ENCODE measurements around the gene MDH1B. TPM values are rescaled to one million over a fixed set of nuclear protein-coding genes. Genes with fewer than 3 reads are reported as not detected.

The MDH1B gene
- total and polyA plus RNA-seq, 8 donors = 0.52 to 7.4 (median 4.7) TPM

DNA sequence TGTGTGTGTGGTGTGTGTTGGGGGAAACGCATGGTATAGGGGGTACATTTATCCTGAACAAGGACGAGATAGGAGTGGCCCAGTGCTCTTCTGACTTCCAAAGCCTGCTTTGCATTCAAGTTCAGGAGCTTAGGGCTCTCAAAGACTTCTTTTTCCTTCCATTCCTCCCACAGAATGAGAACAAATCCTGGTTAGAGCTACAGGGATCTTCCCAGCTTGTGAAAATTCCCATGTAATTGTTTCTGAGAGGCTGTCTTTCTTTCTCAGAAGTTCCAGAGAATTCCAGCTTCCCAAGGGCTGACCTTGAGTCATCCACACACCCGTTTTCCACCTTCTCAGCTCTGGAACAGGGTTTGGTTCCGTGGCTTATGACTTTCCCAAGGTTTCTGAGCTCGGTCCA lies 39.2 kb upstream of the MDH1B start:
- no peaks in the 10 kb centered on the region for H3K9me3 ChIP-seq
- H3K36me3 ChIP-seq = no peaks in the 10 kb centered on the region
- ATAC-seq (no peak), DNase-seq (no peak)
- H3K4me1 ChIP-seq = peaks cover 0 to 16% of the 10 kb centered on the region in 2 donors
- H3K27ac ChIP-seq = no peak overlapping the region
- H3K4me3 ChIP-seq = no peak overlapping the region
- H3K27me3 ChIP-seq = no peaks in the 10 kb centered on the region
- TF ChIP-seq, protein P1, sequence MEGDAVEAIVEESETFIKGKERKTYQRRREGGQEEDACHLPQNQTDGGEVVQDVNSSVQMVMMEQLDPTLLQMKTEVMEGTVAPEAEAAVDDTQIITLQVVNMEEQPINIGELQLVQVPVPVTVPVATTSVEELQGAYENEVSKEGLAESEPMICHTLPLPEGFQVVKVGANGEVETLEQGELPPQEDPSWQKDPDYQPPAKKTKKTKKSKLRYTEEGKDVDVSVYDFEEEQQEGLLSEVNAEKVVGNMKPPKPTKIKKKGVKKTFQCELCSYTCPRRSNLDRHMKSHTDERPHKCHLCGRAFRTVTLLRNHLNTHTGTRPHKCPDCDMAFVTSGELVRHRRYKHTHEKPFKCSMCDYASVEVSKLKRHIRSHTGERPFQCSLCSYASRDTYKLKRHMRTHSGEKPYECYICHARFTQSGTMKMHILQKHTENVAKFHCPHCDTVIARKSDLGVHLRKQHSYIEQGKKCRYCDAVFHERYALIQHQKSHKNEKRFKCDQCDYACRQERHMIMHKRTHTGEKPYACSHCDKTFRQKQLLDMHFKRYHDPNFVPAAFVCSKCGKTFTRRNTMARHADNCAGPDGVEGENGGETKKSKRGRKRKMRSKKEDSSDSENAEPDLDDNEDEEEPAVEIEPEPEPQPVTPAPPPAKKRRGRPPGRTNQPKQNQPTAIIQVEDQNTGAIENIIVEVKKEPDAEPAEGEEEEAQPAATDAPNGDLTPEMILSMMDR (IDR thresholded peaks at IDR 0.05) = no peak
- intact Hi-C loops (cut with DNase I) = loop anchor here in 1 of 2 donors (10.0 kb wide), 1 partner anchor 670 kb away; no protein-coding TSS in a partner anchor

DNA sequence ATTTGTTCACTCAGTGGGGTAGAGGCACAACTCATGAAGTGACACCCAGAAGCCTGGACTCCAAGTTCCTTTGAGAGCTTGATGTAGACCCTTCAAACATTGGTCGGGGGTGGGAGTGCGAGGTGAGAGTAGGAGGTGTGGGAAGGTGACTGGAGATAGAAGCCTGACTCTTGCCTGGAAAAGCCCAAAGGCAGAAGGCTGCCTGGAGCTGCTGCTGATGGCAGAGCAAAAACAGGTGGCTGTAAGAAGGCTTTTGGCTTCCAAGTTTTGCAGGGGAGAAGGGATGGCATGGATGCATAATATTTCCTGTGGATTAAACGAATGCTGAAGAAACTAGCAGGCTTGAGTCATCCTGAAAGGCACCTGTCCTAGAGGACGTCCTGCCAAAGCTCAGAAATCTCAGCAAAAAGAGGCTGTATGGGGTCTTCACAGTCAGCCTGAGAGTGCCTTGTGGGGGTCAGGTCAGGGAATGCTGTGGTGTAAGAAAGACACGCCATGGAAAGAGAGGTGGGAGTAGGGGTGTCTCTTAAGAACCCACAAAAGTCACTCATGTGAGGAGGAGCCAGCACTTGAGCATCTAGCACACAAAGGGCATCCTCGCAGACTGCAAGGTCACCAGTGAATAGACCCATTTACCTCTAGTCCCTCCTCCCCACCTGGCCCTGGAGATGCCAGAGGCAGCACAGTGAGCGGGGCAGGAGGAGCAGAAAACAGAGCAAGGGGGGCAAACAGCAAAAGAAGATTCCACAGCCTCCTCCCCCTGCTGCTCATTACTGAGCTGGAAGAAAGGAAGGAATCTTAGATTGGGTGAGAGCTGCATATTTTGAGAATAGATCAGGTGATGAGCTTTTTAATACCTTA lies 37.8 kb upstream of the MDH1B start:
- Histone ChIP-seq H3K9me3 (no peaks in the 10 kb centered on the region), H3K4me1 (peaks cover 0 to 28% of the 10 kb centered on the region in 2 donors), H3K36me3 (no peaks in the 10 kb centered on the region), H3K27ac (no peak overlapping the region), H3K4me3 (no peak overlapping the region), H3K27me3 (no peaks in the 10 kb centered on the region)
- intact Hi-C loops (cut with DNase I) = loop anchor here in 1 of 2 donors (10.0 kb wide), 1 partner anchor 672 kb away; no protein-coding TSS in a partner anchor
- TF ChIP-seq, protein P1 (IDR thresholded peaks at IDR 0.05) = no peak
- DNase-seq = no peak
- no peak for ATAC-seq

DNA sequence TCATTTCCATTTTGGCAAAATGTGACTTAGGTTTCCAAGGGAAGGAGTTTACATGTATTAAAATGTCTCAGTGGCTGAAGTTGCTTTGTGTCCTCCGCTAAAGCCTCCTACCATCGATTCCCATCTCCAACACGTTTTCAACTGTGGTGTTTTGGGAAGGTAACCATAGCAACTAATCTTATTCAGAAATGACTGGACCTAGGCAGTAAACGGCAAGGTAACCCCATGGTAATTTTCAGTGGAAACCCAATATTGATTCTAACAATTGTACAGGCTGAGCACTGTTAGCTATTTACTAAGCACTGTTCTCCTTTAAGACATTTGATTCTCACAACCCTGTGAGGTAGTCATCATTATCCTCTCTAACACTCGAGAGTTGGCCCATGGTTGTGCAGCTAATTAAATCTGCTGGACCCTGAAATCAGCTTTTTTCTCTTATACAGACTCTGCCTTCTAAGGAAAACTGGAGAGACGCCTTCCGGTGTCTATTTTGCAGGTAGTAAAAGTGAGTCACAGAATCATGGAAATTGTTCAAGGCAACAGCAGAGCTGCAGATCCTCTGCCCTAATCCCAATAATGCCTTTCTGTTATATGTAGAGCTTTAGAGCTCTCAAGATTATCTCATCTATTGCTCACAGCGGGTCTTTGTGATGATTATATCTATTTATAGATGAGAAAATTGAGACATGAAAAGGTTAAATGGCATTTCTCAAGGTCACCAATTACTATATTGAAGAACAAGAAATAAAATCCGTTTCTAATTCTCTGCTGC lies 36.5 kb upstream of the MDH1B start:
- ATAC-seq = no peak
- intact Hi-C loops (cut with DNase I) = loop anchor here in 1 of 2 donors (10.0 kb wide), 1 partner anchor 673 kb away; no protein-coding TSS in a partner anchor
- H3K27ac ChIP-seq = no peak overlapping the region
- no peaks in the 10 kb centered on the region for H3K9me3 ChIP-seq
- TF ChIP-seq, protein P1 (IDR thresholded peaks at IDR 0.05) = no peak
- H3K36me3 ChIP-seq = no peaks in the 10 kb centered on the region
- no peak overlapping the region for H3K4me3 ChIP-seq
- peaks cover 0 to 36% of the 10 kb centered on the region in 2 donors for H3K4me1 ChIP-seq
- no peaks in the 10 kb centered on the region for H3K27me3 ChIP-seq
- no peak for DNase-seq

DNA sequence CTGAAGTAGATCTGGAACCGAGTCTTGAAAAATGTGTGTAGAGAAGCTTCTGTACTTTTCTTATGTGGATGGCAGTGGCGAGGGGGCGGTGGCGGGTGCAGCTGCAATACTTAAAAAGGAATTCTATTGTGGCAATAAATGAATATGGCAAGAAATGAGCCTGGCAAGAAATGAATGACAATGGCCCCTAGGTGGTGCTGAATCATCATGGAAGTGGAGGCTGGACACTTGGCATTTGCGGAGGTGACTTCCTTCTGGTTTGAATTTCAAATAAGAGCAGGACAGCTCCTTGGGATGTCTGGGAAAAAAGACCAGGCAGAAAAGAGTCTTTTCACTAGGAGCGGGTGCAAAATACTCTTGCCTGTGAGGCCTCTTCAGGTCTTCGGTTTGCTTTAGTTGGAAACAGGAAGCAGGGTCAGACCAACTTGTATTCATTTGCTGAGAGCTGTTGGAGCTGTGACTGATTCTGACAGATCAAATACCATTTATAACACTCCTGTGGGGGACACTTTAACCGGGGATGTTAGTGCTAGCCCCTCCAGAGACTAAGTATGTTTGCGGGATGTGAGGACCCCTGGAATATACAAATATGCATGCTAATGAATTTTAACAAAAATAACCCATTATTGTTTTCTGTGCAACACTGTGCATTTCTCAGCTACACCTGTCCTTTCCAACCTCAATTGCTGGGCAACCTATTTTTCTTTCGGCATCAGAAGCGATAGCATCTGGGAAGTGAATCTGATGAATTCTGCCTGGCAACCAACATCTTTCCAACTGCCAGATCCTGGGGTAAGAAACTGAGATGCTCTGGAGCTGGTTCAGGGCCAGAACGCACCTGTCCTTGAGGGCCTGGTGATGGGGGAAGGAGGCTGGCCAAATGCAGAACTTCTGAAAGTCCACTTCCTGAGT lies 35.6 kb upstream of the MDH1B start:
- TF ChIP-seq, protein P1 (IDR thresholded peaks at IDR 0.05) = peak; percentile 55 to 63
- Histone ChIP-seq H3K4me3 (no peak overlapping the region), H3K27ac (no peak overlapping the region), H3K9me3 (no peaks in the 10 kb centered on the region), H3K4me1 (peaks cover 0 to 36% of the 10 kb centered on the region in 2 donors), H3K27me3 (no peaks in the 10 kb centered on the region), H3K36me3 (no peaks in the 10 kb centered on the region)
- DNase-seq (peak in 3 of 4 donors; percentile 36 to 69 (median 55)), ATAC-seq (peak; percentile 93)
- intact Hi-C loops (cut with DNase I) = loop anchor here in 1 of 2 donors (10.0 kb wide), 1 partner anchor 674 kb away; no protein-coding TSS in a partner anchor
